ENCODE measurements around the gene TUBA1C.

The TUBA1C gene

GRCh38 chr12:49292729-49293055 is 27.8 kb downstream of the TUBA1C start:
- TF ChIP-seq SIN3A (IDR thresholded peaks at IDR 0.05; ENCODE audit: borderline replicate concordance, insufficient read depth, low read length), result no peak
- no peak for TF ChIP-seq REST (IDR thresholded peaks at IDR 0.05; ENCODE audit: insufficient read depth in 1 of 2, low read depth in 2 of 2, low read length in 2 of 2)
- TF ChIP-seq POLR2AphosphoS5 (IDR thresholded peaks at IDR 0.05; ENCODE audit: low read depth, low read length), result no peak
- TF ChIP-seq FOXP2 (optimal IDR thresholded peaks at IDR 0.05; ENCODE audit: borderline replicate concordance, extremely low read depth, extremely low read length, insufficient read depth), result no peak
- TF ChIP-seq TAF1 (IDR thresholded peaks at IDR 0.05; ENCODE audit: borderline replicate concordance, insufficient read depth, low read length), result no peak

- TF ChIP-seq SIN3A (IDR thresholded peaks at IDR 0.05; ENCODE audit: borderline replicate concordance, insufficient read depth, low read length) (no peak), POLR2AphosphoS5 (IDR thresholded peaks at IDR 0.05; ENCODE audit: low read depth, low read length) (peak; percentile 57), REST (IDR thresholded peaks at IDR 0.05; ENCODE audit: insufficient read depth in 1 of 2, low read depth in 2 of 2, low read length in 2 of 2) (0 out of 4 replicates have a peak, but pooled peaks of 1 of the 2 experiments have one; percentile 16)
Observed at GRCh38 chr12:49293056-49293956, 28.4 kb downstream of the TUBA1C start.

GRCh38 chr12:49294086-49294803 is 29.4 kb downstream of the TUBA1C start:
- no peak for TF ChIP-seq TAF1 (IDR thresholded peaks at IDR 0.05; ENCODE audit: borderline replicate concordance, insufficient read depth, low read length)
- TF ChIP-seq FOXP2 (optimal IDR thresholded peaks at IDR 0.05; ENCODE audit: borderline replicate concordance, extremely low read depth, extremely low read length, insufficient read depth), result no peak
- no peak for TF ChIP-seq POLR2AphosphoS5 (IDR thresholded peaks at IDR 0.05; ENCODE audit: low read depth, low read length)
- no peak for TF ChIP-seq REST (IDR thresholded peaks at IDR 0.05; ENCODE audit: insufficient read depth in 1 of 2, low read depth in 2 of 2, low read length in 2 of 2)
- no peak for TF ChIP-seq SIN3A (IDR thresholded peaks at IDR 0.05; ENCODE audit: borderline replicate concordance, insufficient read depth, low read length)

GRCh38 chr12:49294804-49295081 is 29.9 kb downstream of the TUBA1C start:
- no peak for TF ChIP-seq REST (IDR thresholded peaks at IDR 0.05; ENCODE audit: insufficient read depth in 1 of 2, low read depth in 2 of 2, low read length in 2 of 2)
- no peak for TF ChIP-seq SIN3A (IDR thresholded peaks at IDR 0.05; ENCODE audit: borderline replicate concordance, insufficient read depth, low read length)
- TF ChIP-seq POLR2AphosphoS5 (IDR thresholded peaks at IDR 0.05; ENCODE audit: low read depth, low read length), result no peak
- TF ChIP-seq FOXP2 (optimal IDR thresholded peaks at IDR 0.05; ENCODE audit: borderline replicate concordance, extremely low read depth, extremely low read length, insufficient read depth), result no peak
- TF ChIP-seq TAF1 (IDR thresholded peaks at IDR 0.05; ENCODE audit: borderline replicate concordance, insufficient read depth, low read length), result no peak
